Measurements from ENCODE around the gene SNRNP25.

DNA sequence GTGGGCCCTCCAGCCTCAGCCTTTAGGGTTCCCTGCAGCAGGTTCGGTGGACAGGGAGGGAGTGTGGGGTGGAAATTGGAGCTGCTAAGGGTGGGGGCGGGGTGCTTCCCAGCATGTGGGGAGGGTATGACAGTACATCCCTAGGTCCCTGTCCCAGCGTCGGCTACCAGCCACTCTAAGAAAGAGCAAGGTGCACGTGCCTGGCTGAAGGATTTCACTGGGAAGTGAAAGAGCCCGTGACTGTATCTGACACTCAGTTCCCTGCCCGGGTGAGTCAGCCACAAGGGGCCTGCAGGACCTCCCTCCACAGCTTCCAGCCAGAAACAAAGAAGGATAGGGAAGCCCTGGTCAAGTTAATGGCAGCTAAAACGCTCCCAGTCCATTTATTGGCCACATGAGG lies 4.1 kb downstream of the SNRNP25 start:
- TF ChIP-seq HDGF (IDR thresholded peaks at IDR 0.05; ENCODE audit: borderline replicate concordance) = no peak
- no peak for TF ChIP-seq CTBP1 (IDR thresholded peaks at IDR 0.05; ENCODE audit: borderline replicate concordance)
- TF ChIP-seq TARDBP (IDR thresholded peaks at IDR 0.05) = no peak
- no peak for TF ChIP-seq ARNT (IDR thresholded peaks at IDR 0.05)
- no peak for TF ChIP-seq FOXM1 (IDR thresholded peaks at IDR 0.05; ENCODE audit: borderline replicate concordance)
- TF ChIP-seq NFRKB (IDR thresholded peaks at IDR 0.05) = no peak
- TF ChIP-seq SP1 (IDR thresholded peaks at IDR 0.05) = no peak
- TF ChIP-seq SUZ12 (IDR thresholded peaks at IDR 0.05) = no peak
- TF ChIP-seq PKNOX1 (IDR thresholded peaks at IDR 0.05) = no peak
- TF ChIP-seq FOXA1 (IDR thresholded peaks at IDR 0.05) = no peak
- TF ChIP-seq BHLHE40 (IDR thresholded peaks at IDR 0.05; ENCODE audit: borderline replicate concordance) = no peak
- TF ChIP-seq LEF1 (IDR thresholded peaks at IDR 0.05; ENCODE audit: borderline replicate concordance) = no peak
- TF ChIP-seq FOXK2 (IDR thresholded peaks at IDR 0.05) = no peak
- no peak for TF ChIP-seq ELF4 (IDR thresholded peaks at IDR 0.05)
